Breast epithelium (tissue), 4 donors: ENCODE data around the gene ZDHHC5. TPM values are rescaled to one million over a fixed set of nuclear protein-coding genes. Genes with fewer than 3 reads are reported as not detected.

Experiments used
- DNase-seq, 2 donors: peaks; one replicate each; pipeline ENCODE4 v3.0.0-alpha.2; 2019; ENCODE audit warnings: low spot score in 2 of 2
- H3K27ac ChIP-seq, 2 donors: fragments of 200-600 bp; sonication (generic) in 1 of 2; one replicate each; pipeline ENCODE4 v1.5.1; 2016 to 2019; ENCODE audit warnings: mild to moderate bottlenecking in 1 of 2
- H3K27me3 ChIP-seq, 2 donors: fragments of 200-600 bp; sonication (generic) in 1 of 2; one replicate each; pipeline versions ENCODE4 v1.5.1 to v1.6.0; 2017 to 2019; ENCODE audit warnings: control low read depth in 1 of 2, mild to moderate bottlenecking in 1 of 2
- H3K36me3 ChIP-seq: fragments of 200-600 bp; one replicate; pipeline ENCODE4 v1.5.1; 2019
- H3K4me1 ChIP-seq, 2 donors: fragments of 200-600 bp; sonication (generic); one replicate each; pipeline ENCODE4 v1.5.1; 2016 to 2019; ENCODE audit warnings: control low read depth in 1 of 2
- H3K4me3 ChIP-seq, 3 donors: fragments of 200-600 bp; sonication (generic); 1 replicate in 2 of 3; 2 replicates in 1 of 3; pipeline ENCODE4 v1.5.1; 2016 to 2019; ENCODE audit warnings: mild to moderate bottlenecking in 3 of 3, moderate library complexity in 2 of 3
- H3K9me3 ChIP-seq, 2 donors: fragments of 200-600 bp; sonication (generic) in 1 of 2; one replicate each; pipeline ENCODE4 v1.5.1; 2016 to 2019; ENCODE audit warnings: control low read depth in 1 of 2
- POLR2A ChIP-seq: fragments of 450-650 bp; IDR thresholded peaks from one replicate; pipeline ENCODE4 v1.6.1; 2016; ENCODE audit warnings: antibody characterized with exemption, mild to moderate bottlenecking, moderate library complexity
- POLR2AphosphoS5 ChIP-seq, 3 donors: sonication (generic); formaldehyde crosslinking; IDR thresholded peaks; one replicate each; pipeline ENCODE4 v1.6.1; 2017; ENCODE audit warnings: antibody characterized with exemption in 3 of 3
- intact Hi-C: fragments of 100-400 bp; cut with DNase I; formaldehyde crosslinking; loops from one replicate; pipeline ENCODE4 v1.15.1; 2023; ENCODE audit warnings: low total_unique reads
- total RNA-seq, 3 donors: library from RNA; depleted of rRNA; stranded (reverse); fragments of >200 nt; gene quantifications; one replicate each; pipeline ENCODE4 v1.1.0, GENCODE V29; 2016
- TF ChIP-seq, protein P1 (sequence below), 3 donors: fragments of 450-650 bp; IDR thresholded peaks; one replicate each; pipeline ENCODE4 v1.5.1; 2016 to 2017; ENCODE audit warnings: antibody characterized with exemption in 3 of 3, mild to moderate bottlenecking in 3 of 3, moderate library complexity in 3 of 3

ZDHHC5 gene
- total RNA-seq, 3 donors from 2014 or later: 39.3 to 50.2 (median 39.8) TPM

DNA sequence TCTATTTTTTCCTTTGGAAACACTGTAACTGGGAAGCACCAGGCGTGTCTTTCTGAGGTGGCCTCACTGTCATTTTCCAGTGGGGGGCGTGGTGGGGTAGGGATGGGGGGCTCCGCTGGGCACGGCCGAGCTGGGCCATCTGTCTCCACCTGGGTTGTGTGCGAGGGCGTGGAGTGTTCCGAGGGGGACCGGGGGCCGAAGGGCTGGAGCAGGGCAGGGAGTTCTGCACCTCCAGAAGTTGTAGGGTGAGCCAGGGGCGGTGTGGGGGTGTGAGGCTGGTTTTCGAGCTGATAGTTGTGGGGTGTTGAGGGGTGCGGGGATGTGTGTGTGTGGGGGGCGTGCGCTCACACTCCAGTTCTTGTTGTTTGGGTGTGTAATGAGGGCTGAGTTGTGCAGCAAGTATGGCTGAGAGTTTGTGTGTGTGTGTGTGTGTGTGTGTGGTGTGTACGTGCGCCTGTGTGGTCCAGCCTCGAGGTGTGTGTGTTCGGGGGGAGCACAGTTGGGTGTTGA lies 29.0 kb upstream of the ZDHHC5 start:
- H3K27ac ChIP-seq: peak overlapping the region; percentile 92 to 95
- no peak for TF ChIP-seq POLR2A
- TF ChIP-seq POLR2AphosphoS5 (IDR thresholded peaks at IDR 0.05): no peak
- TF ChIP-seq, protein P1, sequence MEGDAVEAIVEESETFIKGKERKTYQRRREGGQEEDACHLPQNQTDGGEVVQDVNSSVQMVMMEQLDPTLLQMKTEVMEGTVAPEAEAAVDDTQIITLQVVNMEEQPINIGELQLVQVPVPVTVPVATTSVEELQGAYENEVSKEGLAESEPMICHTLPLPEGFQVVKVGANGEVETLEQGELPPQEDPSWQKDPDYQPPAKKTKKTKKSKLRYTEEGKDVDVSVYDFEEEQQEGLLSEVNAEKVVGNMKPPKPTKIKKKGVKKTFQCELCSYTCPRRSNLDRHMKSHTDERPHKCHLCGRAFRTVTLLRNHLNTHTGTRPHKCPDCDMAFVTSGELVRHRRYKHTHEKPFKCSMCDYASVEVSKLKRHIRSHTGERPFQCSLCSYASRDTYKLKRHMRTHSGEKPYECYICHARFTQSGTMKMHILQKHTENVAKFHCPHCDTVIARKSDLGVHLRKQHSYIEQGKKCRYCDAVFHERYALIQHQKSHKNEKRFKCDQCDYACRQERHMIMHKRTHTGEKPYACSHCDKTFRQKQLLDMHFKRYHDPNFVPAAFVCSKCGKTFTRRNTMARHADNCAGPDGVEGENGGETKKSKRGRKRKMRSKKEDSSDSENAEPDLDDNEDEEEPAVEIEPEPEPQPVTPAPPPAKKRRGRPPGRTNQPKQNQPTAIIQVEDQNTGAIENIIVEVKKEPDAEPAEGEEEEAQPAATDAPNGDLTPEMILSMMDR (IDR thresholded peaks at IDR 0.05): no peak
- DNase-seq: no peak
- peaks cover 0 to 6% of the 10 kb centered on the region in 2 donors for H3K4me1 ChIP-seq
- H3K4me3 ChIP-seq: peak overlapping the region; percentile 85 to 91 (median 90)
- H3K36me3 ChIP-seq: no peaks in the 10 kb centered on the region
- intact Hi-C loops: loop anchor here (5.0 kb wide), 1 partner anchor 72 kb away; the partner anchor contains the start of gene UBE2L6
- no peaks in the 10 kb centered on the region for H3K9me3 ChIP-seq
- no peaks in the 10 kb centered on the region for H3K27me3 ChIP-seq

DNA sequence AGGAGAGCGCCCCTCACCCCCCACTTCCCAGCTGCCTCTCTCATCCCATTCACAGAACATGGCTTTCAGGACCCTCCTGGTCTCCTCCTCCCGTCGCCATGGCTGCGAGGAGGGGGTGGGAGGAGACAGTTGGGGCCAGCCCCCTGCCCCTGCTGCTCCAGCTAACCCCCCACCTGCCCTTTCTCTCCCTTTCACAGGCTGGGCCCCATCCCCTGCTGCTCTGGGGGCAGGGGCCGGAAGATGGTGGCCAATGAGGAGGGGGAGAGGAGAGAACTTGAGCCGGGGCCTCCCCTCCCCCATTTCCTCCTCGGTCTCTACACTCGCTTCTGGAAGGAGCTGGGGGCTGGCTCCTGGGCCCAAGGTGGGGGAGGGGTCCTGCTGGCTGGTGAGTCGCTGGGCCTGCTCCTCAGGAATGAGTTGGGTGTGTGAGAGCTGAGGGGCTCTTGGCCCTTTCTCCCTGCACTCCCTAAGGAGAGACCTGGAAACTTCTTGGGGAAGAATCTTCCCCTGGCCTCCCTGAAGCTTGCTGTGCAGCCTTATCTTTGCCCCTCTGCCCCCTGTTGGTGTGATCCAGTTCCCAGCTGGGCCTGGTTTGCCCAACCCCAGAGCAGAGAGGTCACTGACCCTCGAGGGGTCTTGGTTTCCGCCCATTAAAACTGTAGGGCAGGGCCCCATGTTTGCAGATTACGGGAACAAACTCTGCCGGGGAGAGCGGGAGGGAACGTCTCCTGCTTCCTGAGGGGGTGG lies 28.4 kb upstream of the ZDHHC5 start:
- intact Hi-C loops: loop anchor here (5.0 kb wide), 1 partner anchor 72 kb away; the partner anchor contains the start of gene UBE2L6
- Histone ChIP-seq H3K27ac (peak overlapping the region; percentile 92 to 95), H3K9me3 (no peaks in the 10 kb centered on the region), H3K27me3 (no peaks in the 10 kb centered on the region), H3K4me1 (peaks cover 0 to 6% of the 10 kb centered on the region in 2 donors), H3K4me3 (peak overlapping the region; percentile 85 to 91 (median 90)), H3K36me3 (no peaks in the 10 kb centered on the region)
- no peak for DNase-seq
- TF ChIP-seq POLR2A: no peak
- TF ChIP-seq POLR2AphosphoS5 (IDR thresholded peaks at IDR 0.05): no peak
- TF ChIP-seq, protein P1 (IDR thresholded peaks at IDR 0.05): no peak

DNA sequence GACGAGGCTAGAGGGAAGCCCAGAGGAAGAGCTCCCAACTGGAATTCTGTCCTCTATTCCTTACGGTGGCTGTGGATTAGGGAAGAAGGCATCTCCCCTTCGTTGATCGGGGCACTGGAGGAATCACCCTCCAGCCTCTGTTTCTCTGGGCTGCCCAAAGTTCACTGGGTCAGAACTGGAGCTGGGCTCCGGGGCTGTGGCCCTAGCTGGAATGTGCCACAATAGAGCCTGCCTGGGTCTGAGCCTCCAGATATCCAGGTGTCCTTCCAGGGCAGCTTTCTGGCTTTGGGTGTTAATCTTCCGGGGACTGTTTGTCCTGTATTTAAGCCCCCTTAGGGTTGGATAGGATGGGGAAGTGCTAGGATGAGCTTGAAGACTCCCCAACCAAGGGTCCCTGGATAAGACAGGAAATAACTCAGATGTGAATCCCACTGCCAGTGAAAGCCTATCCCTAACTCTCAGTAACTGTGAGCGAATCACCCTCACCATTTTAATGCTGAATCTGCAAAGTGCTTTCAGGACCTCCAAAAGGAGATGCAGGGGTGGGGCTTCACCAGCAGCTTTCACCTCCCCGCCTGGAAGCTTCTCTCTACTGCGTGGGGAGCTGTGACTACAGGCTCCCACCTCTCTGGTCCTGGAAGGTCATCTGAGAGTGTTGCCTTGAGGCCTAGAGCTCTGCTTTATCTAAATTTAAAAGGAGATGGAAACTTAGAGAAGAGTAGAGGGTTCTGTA lies 27.7 kb upstream of the ZDHHC5 start:
- Histone ChIP-seq H3K27ac (peak overlapping the region; percentile 92 to 95), H3K4me1 (peaks cover 0 to 9% of the 10 kb centered on the region in 2 donors), H3K36me3 (no peaks in the 10 kb centered on the region), H3K27me3 (no peaks in the 10 kb centered on the region), H3K4me3 (peak overlapping the region in 2 of 3 donors; percentile 90 to 91), H3K9me3 (no peaks in the 10 kb centered on the region)
- intact Hi-C loops: no loop called here
- TF ChIP-seq POLR2A (no peak), POLR2AphosphoS5 (IDR thresholded peaks at IDR 0.05) (no peak)
- TF ChIP-seq, protein P1 (IDR thresholded peaks at IDR 0.05): no peak
- no peak for DNase-seq

DNA sequence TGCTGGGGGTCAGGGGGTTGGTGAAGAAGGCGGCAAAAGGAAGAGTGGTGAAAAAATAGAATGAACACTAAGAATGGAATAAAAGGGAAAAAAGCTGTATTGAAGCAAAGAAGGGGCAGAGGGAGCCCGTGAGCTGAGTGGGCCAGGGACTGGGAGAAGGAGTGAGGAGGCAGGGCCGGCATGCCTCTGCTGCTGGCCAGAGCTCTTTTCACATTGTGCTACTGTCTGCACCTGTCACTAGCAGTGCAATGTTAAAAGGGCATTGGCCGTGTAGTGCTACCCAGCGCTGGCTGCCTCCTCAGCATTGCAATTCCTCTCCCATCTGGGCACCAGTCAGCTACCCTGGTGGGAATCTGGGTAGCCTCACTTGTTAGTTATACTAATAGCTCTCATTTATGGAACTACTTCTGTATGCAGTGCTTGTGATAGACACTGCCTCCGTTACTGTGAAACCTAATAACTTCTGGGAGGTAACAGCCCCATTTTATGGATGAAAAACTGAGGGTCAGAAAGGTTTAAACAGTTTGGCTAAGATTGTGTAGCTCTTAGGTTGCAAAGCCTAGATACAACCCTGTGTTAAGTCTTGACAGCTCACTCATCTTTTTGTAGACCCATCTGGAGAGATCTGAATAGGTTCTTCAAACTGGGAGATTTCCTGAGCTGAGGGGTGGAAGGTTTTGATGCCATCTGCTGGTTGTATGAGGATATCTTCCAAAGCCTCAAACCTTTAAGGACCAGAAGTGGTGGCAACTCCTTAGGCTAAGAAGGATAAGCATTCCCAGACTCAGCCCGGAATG lies 26.7 kb upstream of the ZDHHC5 start:
- Histone ChIP-seq H3K4me3 (peak overlapping the region in 1 of 3 donors; percentile 90), H3K36me3 (no peaks in the 10 kb centered on the region), H3K9me3 (no peaks in the 10 kb centered on the region), H3K4me1 (peaks cover 0 to 9% of the 10 kb centered on the region in 2 donors), H3K27ac (peak overlapping the region in 1 of 2 donors; percentile 9), H3K27me3 (no peaks in the 10 kb centered on the region)
- no peak for TF ChIP-seq POLR2AphosphoS5 (IDR thresholded peaks at IDR 0.05)
- TF ChIP-seq, protein P1 (IDR thresholded peaks at IDR 0.05): peak; percentile 31 to 53 (median 44)
- intact Hi-C loops: no loop called here
- no peak for DNase-seq
